Endothelial cell of umbilical vein (primary cell): ENCODE results near the gene OR13F1. TPM values are rescaled to one million over a fixed set of nuclear protein-coding genes. Genes with fewer than 3 reads are reported as not detected.

Source experiments
- BruUV-seq: library from RNA; stranded (reverse); fragments of 400-500 nt; replicated peaks from 2 replicates; lab custom pipeline; 2021; lab: Mats Ljungman, UMichigan
- CTCF ChIA-PET: fragments of 300-600, 350-600 bp; sonication (Branson Sonifier 250); formaldehyde crosslinking; loops from one replicate; lab custom pipeline; 2021; ENCODE audit warnings: antibody characterized with exemption, inconsistent platforms; lab: Charles Lee
- POLR2A ChIA-PET: fragments of 300-600, 350-600 bp; sonication (Branson Sonifier 250); formaldehyde crosslinking; loops from one replicate; lab custom pipeline; 2021; ENCODE audit warnings: antibody characterized with exemption, inconsistent platforms; lab: Charles Lee
- DNase-seq: peaks from one replicate; pipeline ENCODE4 v3.0.0-alpha.2; 2011; ENCODE audit warnings: low read depth, low spot score
- FAIRE-seq: peaks from 2 replicates; lab custom pipeline; 2011; peaks lifted over from hg19 to GRCh38; lab: Jason Lieb, UNC
- H2AFZ ChIP-seq: 2 replicates; pipeline ENCODE4 v1.6.0; 2012; ENCODE audit warnings: low read depth, low read length, control low read depth, inconsistent platforms
- H3K27ac ChIP-seq: 2 replicates; pipeline ENCODE4 v1.5.1; 2011; ENCODE audit warnings: low read depth, mild to moderate bottlenecking, control low read depth, low read length, moderate library complexity; ENCODE audit not compliant: insufficient read depth
- H3K27me3 ChIP-seq, 2 experiments: 2 replicates each; pipeline versions ENCODE4 v1.6.0 to v1.6.1; 2011; ENCODE audit warnings: low read length in 2 of 2, mixed read lengths in 1 of 2; ENCODE audit not compliant: control insufficient read depth in 2 of 2, insufficient read depth in 2 of 2
- H3K36me3 ChIP-seq, 2 experiments: 2 replicates in 1 of 2; 3 replicates in 1 of 2; pipeline ENCODE4 v1.5.1; 2011; ENCODE audit warnings: low read length in 2 of 2, mild to moderate bottlenecking in 1 of 2, moderate library complexity in 1 of 2; ENCODE audit not compliant: control insufficient read depth in 2 of 2, insufficient read depth in 2 of 2; ENCODE audit errors: extremely low read depth in 1 of 2
- H3K4me1 ChIP-seq: 3 replicates; pipeline ENCODE4 v1.5.1; 2011; ENCODE audit warnings: mild to moderate bottlenecking, low read length; ENCODE audit not compliant: control insufficient read depth, insufficient read depth; ENCODE audit errors: extremely low read depth
- H3K4me2 ChIP-seq: 2 replicates; pipeline ENCODE4 v1.6.1; 2011; ENCODE audit warnings: low read length, control low read depth, mixed read lengths; ENCODE audit not compliant: insufficient read depth
- H3K4me3 ChIP-seq, 3 experiments: fragments of 200-600 bp in 1 of 3; sonication (generic), shearing (Covaris generic) in 1 of 3; replicated peaks in 1 of 3; 2 replicates each; pipeline ENCODE4 v1.5.1; 2011 to 2016; ENCODE audit warnings: control low read depth in 3 of 3, low read length in 3 of 3, mild to moderate bottlenecking in 2 of 3, inconsistent platforms in 1 of 3, low read depth in 1 of 3, moderate library complexity in 1 of 3; ENCODE audit not compliant: insufficient read depth in 1 of 3
- H3K79me2 ChIP-seq: 2 replicates; pipeline ENCODE4 v1.6.0; 2012; ENCODE audit warnings: low read length, inconsistent platforms; ENCODE audit not compliant: control insufficient read depth, insufficient read depth
- H3K9ac ChIP-seq: replicated peaks from 2 replicates; pipeline ENCODE3; 2011; ENCODE audit warnings: low read length, control low read depth; ENCODE audit not compliant: insufficient read depth; ENCODE audit errors: extremely low read depth
- H3K9me1 ChIP-seq: replicated peaks from 3 replicates; pipeline ENCODE4 v1.6.0; 2011; ENCODE audit warnings: mild to moderate bottlenecking, low read length; ENCODE audit not compliant: control insufficient read depth, insufficient read depth; ENCODE audit errors: extremely low read depth
- H3K9me3 ChIP-seq: replicated peaks from 2 replicates; pipeline ENCODE4 v1.5.1; 2012; ENCODE audit warnings: low read length, inconsistent platforms; ENCODE audit not compliant: control insufficient read depth, insufficient read depth
- H4K20me1 ChIP-seq: replicated peaks from 2 replicates; pipeline ENCODE3; 2011; ENCODE audit warnings: mild to moderate bottlenecking, low read length; ENCODE audit not compliant: control insufficient read depth, insufficient read depth; ENCODE audit errors: extremely low read depth
- CTCF ChIP-seq, 2 donors: IDR thresholded peaks; 1 replicate in 1 of 2; 2 replicates in 1 of 2; pipeline ENCODE4 v1.5.1; 2011; ENCODE audit warnings: low read length in 2 of 2, mild to moderate bottlenecking in 2 of 2, moderate library complexity in 2 of 2, control low read depth in 1 of 2, inconsistent platforms in 1 of 2, low read depth in 1 of 2; ENCODE audit not compliant: insufficient read depth in 1 of 2; ENCODE audit errors: extremely low read depth in 1 of 2
- EZH2 ChIP-seq: IDR thresholded peaks from 2 replicates; pipeline ENCODE4 v1.6.1; 2012; ENCODE audit warnings: borderline replicate concordance, low read depth, mild to moderate bottlenecking, moderate library complexity, low read length, inconsistent platforms; ENCODE audit not compliant: severe bottlenecking
- FOS ChIP-seq: IDR thresholded peaks from 2 replicates; pipeline ENCODE4 v1.6.1; 2011; ENCODE audit warnings: mild to moderate bottlenecking, low read length, moderate library complexity, borderline replicate concordance; ENCODE audit not compliant: insufficient read depth
- GATA2 ChIP-seq: IDR thresholded peaks from 2 replicates; pipeline ENCODE4 v1.7.0; 2011; ENCODE audit warnings: low read depth, mild to moderate bottlenecking, moderate library complexity, mixed read lengths, low read length; ENCODE audit not compliant: insufficient read length, insufficient read depth
- JUN ChIP-seq: IDR thresholded peaks from 2 replicates; pipeline ENCODE4 v1.6.1; 2011; ENCODE audit warnings: borderline replicate concordance, low read depth; ENCODE audit not compliant: insufficient read length, insufficient read depth
- MAX ChIP-seq: IDR thresholded peaks from 2 replicates; pipeline ENCODE4 v1.6.1; 2011; ENCODE audit not compliant: insufficient read depth, insufficient read length
- MYC ChIP-seq: IDR thresholded peaks from one replicate; pipeline ENCODE4 v1.6.1; 2011; ENCODE audit warnings: mild to moderate bottlenecking, low read depth, low read length
- POLR2A ChIP-seq: IDR thresholded peaks from 2 replicates; pipeline ENCODE4 v1.6.1; 2012; ENCODE audit warnings: low read depth, mild to moderate bottlenecking, control low read depth, low read length
- POLR2AphosphoS5 ChIP-seq: IDR thresholded peaks from 2 replicates; pipeline ENCODE4 v1.6.1; 2012; ENCODE audit warnings: low read depth, mild to moderate bottlenecking, control low read depth, low read length, moderate library complexity; ENCODE audit not compliant: insufficient read depth
- dilution Hi-C: fragments of 300-500 bp; cut with MboI; formaldehyde crosslinking; loops from one replicate; pipeline ENCODE4 v1.15.0; 2019; ENCODE audit warnings: low sequenced_read_pairs; ENCODE audit not compliant: extremely low pct_ligation_motif_present
- intact Hi-C: fragments of 100-400 bp; cut with micrococcal nuclease; formaldehyde crosslinking; loops from one replicate; pipeline ENCODE4 v1.10.0; 2022
- polyA plus RNA-seq, 4 experiments: library from polyadenylated mRNA; depleted of rRNA in 3 of 4; stranded (reverse) in 3 of 4; unstranded in 1 of 4; fragments of >200 nt; gene quantifications; 2 replicates each; pipeline versions ENCODE4 v1.2.1 to v1.2.3, GENCODE V29; 2011 to 2012; ENCODE audit warnings: missing spikeins in 1 of 4
- total RNA-seq: library from RNA; stranded (reverse); gene quantifications from 2 replicates; pipeline ENCODE4 v1.2.3, GENCODE V29; 2021

The OR13F1 gene
- total and polyA plus RNA-seq, 2 donors (not counting 3 experiments of a cell fraction or from before 2014, with no cell fraction given) = not detected

- Histone ChIP-seq H3K4me3 (no peak overlapping the region), H3K9me3 (no peaks in the 10 kb centered on the region), H3K79me2 (no peaks in the 10 kb centered on the region), H3K9me1 (no peaks in the 10 kb centered on the region), H3K9ac (no peak overlapping the region), H4K20me1 (no peaks in the 10 kb centered on the region), H3K27me3 (no peaks in the 10 kb centered on the region), H3K27ac (no peak overlapping the region), H3K4me1 (no peaks in the 10 kb centered on the region), H3K4me2 (no peak overlapping the region), H3K36me3 (no peaks in the 10 kb centered on the region), H2AFZ (no peak overlapping the region)
- ChIA-PET POLR2A (no interaction called here), CTCF (no interaction called here)
- DNase-seq (no peak), FAIRE-seq (no peak)
- TF ChIP-seq JUN (no peak), CTCF (IDR thresholded peaks at IDR 0.05; ENCODE audit: extremely low read depth in 1 of 2, insufficient read depth in 1 of 2, low read depth in 1 of 2, low read length in 2 of 2) (no peak), MYC (no peak), POLR2A (no peak), MAX (no peak), EZH2 (no peak), FOS (no peak), POLR2AphosphoS5 (no peak), GATA2 (no peak)
- intact Hi-C loops = no loop called here
- dilution Hi-C loops = no loop called here
- no TSS peak for BruUV-seq
Observed at GRCh38 chr9:104539275-104539674, 35.2 kb downstream of the OR13F1 start.
